Peyer's patch (tissue), 4 donors: ENCODE data around the gene CTAGE15.
"Not testable (repeated sequence)": the region's sequence is repeated elsewhere in the genome, so short reads cannot be mapped to it uniquely, and the experiment has no call there.

Source experiments
- CTCF ChIP-seq, 6 experiments: fragments of 450-650 bp in 4 of 6; fragments of 200-600 bp in 2 of 6; sonication (generic) in 1 of 6; IDR thresholded peaks; one replicate each; pipeline ENCODE4 v1.5.1; 2017 to 2019; ENCODE audit warnings: antibody characterized with exemption in 6 of 6, mild to moderate bottlenecking in 3 of 6, moderate library complexity in 1 of 6
- POLR2A ChIP-seq, 2 donors: fragments of 450-650 bp; IDR thresholded peaks; one replicate each; pipeline ENCODE4 v1.5.1; 2017; ENCODE audit warnings: antibody characterized with exemption in 2 of 2, mild to moderate bottlenecking in 2 of 2, moderate library complexity in 2 of 2

- TF ChIP-seq CTCF, POLR2A (IDR thresholded peaks at IDR 0.05): not testable (repeated sequence)
Observed at GRCh38 chr7:143555968-143556367, 15.6 kb upstream of the CTAGE15 start.
